A549 (cell line): ENCODE results near the gene KHNYN. TPM values are rescaled to one million over a fixed set of nuclear protein-coding genes. Genes with fewer than 3 reads are reported as not detected.

Experiments
- ATAC-seq, 2 experiments: fragments of 200-7000 bp in 1 of 2; fragments of >200 bp in 1 of 2; cut with Nextera tagmentation in 1 of 2; cut with Tn5 transposase in 1 of 2; 3 replicates each; pipeline versions ENCODE4 v1.8.0 to v1.9.1; 2018 to 2020; ENCODE audit warnings: mild to moderate bottlenecking in 1 of 2, moderate library complexity in 1 of 2
- CTCF ChIA-PET: fragments of 300-600 bp; sonication (Branson Sonifier 250); formaldehyde crosslinking; extraction: SDS; loops from one replicate; lab custom pipeline; 2021; ENCODE audit warnings: antibody characterized with exemption, inconsistent platforms; lab: Yijun Ruan, JAX
- POLR2A ChIA-PET: fragments of 350-600 bp; formaldehyde crosslinking; extraction: SDS; loops from one replicate; lab custom pipeline; 2021; ENCODE audit warnings: antibody characterized with exemption, inconsistent platforms; lab: Yijun Ruan, JAX
- DNase-seq, 2 experiments: peaks; one replicate each; pipeline versions ENCODE4 v3.0.0 to v3.0.0-alpha.2; 2011 to 2016; ENCODE audit warnings: low read depth in 1 of 2, low spot score in 1 of 2
- FAIRE-seq: peaks from 2 replicates; lab custom pipeline; 2011; peaks lifted over from hg19 to GRCh38; lab: Jason Lieb, UNC
- H3K27ac ChIP-seq, 2 experiments: fragments of >200 bp; sonication (Bioruptor Twin); formaldehyde crosslinking; 3 replicates each; pipeline ENCODE4 v1.5.1; 2016 to 2017
- H3K4me1 ChIP-seq: fragments of >200 bp; sonication (Bioruptor Twin); formaldehyde crosslinking; 3 replicates; pipeline ENCODE4 v1.6.1; 2016
- H3K4me2 ChIP-seq: fragments of >200 bp; sonication (Bioruptor Twin); formaldehyde crosslinking; 3 replicates; pipeline ENCODE4 v1.6.1; 2016
- H3K4me3 ChIP-seq: fragments of >200 bp; sonication (Bioruptor Twin); formaldehyde crosslinking; 3 replicates; pipeline ENCODE4 v1.5.1; 2016
- H3K9me3 ChIP-seq: fragments of >200 bp; sonication (Bioruptor Twin); formaldehyde crosslinking; 3 replicates; pipeline ENCODE4 v1.6.1; 2016
- BCL3 ChIP-seq: fragments of >200 bp; sonication (Bioruptor Twin); formaldehyde crosslinking; IDR thresholded peaks from 3 replicates; pipeline ENCODE4 v1.6.1; 2016
- BHLHE40 ChIP-seq: IDR thresholded peaks from 2 replicates; pipeline ENCODE4 v1.6.1; 2012; ENCODE audit warnings: low read depth, low read length, inconsistent platforms
- CEBPB ChIP-seq, 2 experiments: fragments of >200 bp in 1 of 2; sonication (Bioruptor Twin) in 1 of 2; formaldehyde crosslinking in 1 of 2; IDR thresholded peaks; 2 replicates each; pipeline ENCODE4 v1.6.1; 2012 to 2016
- CHD4 ChIP-seq: fragments of 200-600 bp; sonication (generic); IDR thresholded peaks from 2 replicates; pipeline ENCODE4 v1.6.1; 2016; ENCODE audit warnings: antibody characterized with exemption, mild to moderate bottlenecking, borderline replicate concordance
- ESRRA ChIP-seq: fragments of 150-350 bp; IDR thresholded peaks from 2 replicates; pipeline ENCODE4 v1.6.1; 2014; ENCODE audit warnings: mild to moderate bottlenecking, low read length, borderline replicate concordance
- FOSL2 ChIP-seq, 2 experiments: fragments of 450-650 bp in 1 of 2; fragments of >200 bp in 1 of 2; sonication (Bioruptor Twin) in 1 of 2; formaldehyde crosslinking; IDR thresholded peaks; 2 replicates each; pipeline versions ENCODE4 v1.5.0 to v1.6.1; 2016 to 2020; ENCODE audit warnings: mild to moderate bottlenecking in 1 of 2, moderate library complexity in 1 of 2
- HOXA7 ChIP-seq: fragments of 250-450 bp; sonication (Bioruptor Pico); IDR thresholded peaks from 2 replicates; pipeline ENCODE4 v1.5.0; 2020; ENCODE audit warnings: mild to moderate bottlenecking, moderate library complexity
- JUN ChIP-seq, 2 experiments: fragments of >200 bp; sonication (Bioruptor Twin); formaldehyde crosslinking; IDR thresholded peaks; 2 replicates in 1 of 2; 3 replicates in 1 of 2; pipeline ENCODE4 v1.6.1; 2016 to 2017
- JUNB ChIP-seq: fragments of >200 bp; sonication (Bioruptor Twin); formaldehyde crosslinking; IDR thresholded peaks from 2 replicates; pipeline ENCODE4 v1.6.1; 2016
- KDM1A ChIP-seq: fragments of 200-600 bp; sonication (generic); IDR thresholded peaks from 2 replicates; pipeline ENCODE4 v1.6.1; 2016; ENCODE audit warnings: low read depth, mild to moderate bottlenecking
- MAFK ChIP-seq: fragments of 450-650 bp; IDR thresholded peaks from 2 replicates; pipeline ENCODE4 v1.6.1; 2014; ENCODE audit not compliant: partially characterized antibody
- MAZ ChIP-seq: fragments of 150-350 bp; IDR thresholded peaks from 2 replicates; pipeline ENCODE4 v1.6.1; 2014; ENCODE audit warnings: antibody characterized with exemption, low read depth, low read length, borderline replicate concordance
- MYC ChIP-seq: IDR thresholded peaks from 2 replicates; pipeline ENCODE4 v1.6.1; 2012; ENCODE audit warnings: mild to moderate bottlenecking, inconsistent platforms, low read length, improper control_type of control experiment, borderline replicate concordance
- NR3C1 ChIP-seq: fragments of >200 bp; sonication (Bioruptor Twin); formaldehyde crosslinking; IDR thresholded peaks from 3 replicates; pipeline ENCODE4 v1.6.1; 2017
- RAD21 ChIP-seq, 2 experiments: fragments of >200 bp in 1 of 2; sonication (Bioruptor Twin) in 1 of 2; formaldehyde crosslinking in 1 of 2; IDR thresholded peaks in 1 of 2; conservative IDR thresholded peaks in 1 of 2; 2 replicates in 1 of 2; 3 replicates in 1 of 2; pipeline ENCODE4 v1.6.1; 2012 to 2018; ENCODE audit warnings: inconsistent platforms in 1 of 2
- RARB ChIP-seq: fragments of 250-450 bp; sonication (Bioruptor Pico); IDR thresholded peaks from 2 replicates; pipeline ENCODE4 v1.8.0; 2021; ENCODE audit warnings: mild to moderate bottlenecking, moderate library complexity
- RNF2 ChIP-seq: fragments of 200-600 bp; sonication (generic); IDR thresholded peaks from 2 replicates; pipeline ENCODE4 v1.6.1; 2016; ENCODE audit warnings: low read depth, mild to moderate bottlenecking, antibody characterized with exemption, moderate library complexity, borderline replicate concordance
- SMC3 ChIP-seq: fragments of >200 bp; sonication (Bioruptor Twin); formaldehyde crosslinking; IDR thresholded peaks from 3 replicates; pipeline ENCODE4 v1.6.1; 2018; ENCODE audit warnings: inconsistent platforms
- USF2 ChIP-seq: fragments of 450-650 bp; IDR thresholded peaks from 2 replicates; pipeline ENCODE4 v1.6.1; 2014; ENCODE audit warnings: antibody characterized with exemption
- ZNF302 ChIP-seq: fragments of 250-450 bp; sonication (Bioruptor Pico); IDR thresholded peaks from 2 replicates; pipeline ENCODE4 v1.9.0; 2021; ENCODE audit warnings: inconsistent platforms, mild to moderate bottlenecking, moderate library complexity
- ZSCAN20 ChIP-seq: fragments of 250-450 bp; sonication (Bioruptor Pico); IDR thresholded peaks from 2 replicates; pipeline ENCODE4 v1.8.0; 2022; ENCODE audit warnings: mild to moderate bottlenecking, moderate library complexity
- WGBS: methylation state at CpG from one replicate; pipeline ENCODE4 v1.1.6; 2017; ENCODE audit errors: missing lambda C conversion rate; 5-methylcytosine and 5-hydroxymethylcytosine counted together
- polyA plus RNA-seq, 4 experiments: library from polyadenylated mRNA; depleted of rRNA in 3 of 4; stranded (reverse); fragments of >200 nt; fragmentation: RNase III in 1 of 4; extraction: RNeasy Plus Mini Kit Qiagen cat#74134 plus additional on column Dnase treatment in 1 of 4; gene quantifications; 2 replicates in 3 of 4; 3 replicates in 1 of 4; pipeline ENCODE4 v1.2.3, GENCODE V29; 2011 to 2017
- TF ChIP-seq, protein P1 (sequence below): fragments of 250-450 bp; sonication (Bioruptor Pico); IDR thresholded peaks from 2 replicates; pipeline ENCODE4 v1.5.0; 2020; ENCODE audit warnings: low read depth, mild to moderate bottlenecking, moderate library complexity

Gene KHNYN
- polyA plus RNA-seq, 2 of the 4 experiments (the other 2 are of a cell fraction), result 19.0 to 26.4 TPM

GRCh38 chr14:24441485-24441884 is 11.7 kb downstream of the KHNYN start:
- no peak for DNase-seq
- Histone ChIP-seq H3K4me1 (peaks cover 6% of the 10 kb centered on the region), H3K27ac (peak overlapping the region; percentile 97 to 98), H3K9me3 (no peaks in the 10 kb centered on the region)
- POLR2A ChIA-PET, result interaction anchor here (0.8 to 1.4 kb wide), 8 partner anchors 10 to 199 kb away, joined by 3 to 15 read pairs (median 4); partner anchors contain the start of genes CBLN3, KHNYN and TINF2
- TF ChIP-seq MAZ, result no peak
- TF ChIP-seq HOXA7 (CRISPR knock-in tag), result no peak
- TF ChIP-seq RNF2, result no peak
- no peak for TF ChIP-seq JUNB
- TF ChIP-seq RARB, result no peak
- TF ChIP-seq, all 56 proteins: peak for 0
- 71% methylated on average over 4 of the region's 5 CpGs for WGBS
- peak overlapping the region; percentile 86 for H3K4me3 ChIP-seq
- FAIRE-seq (no peak), ATAC-seq (no peak)
- CTCF ChIA-PET, result interaction anchor here (1.2 to 4.9 kb wide), 7 partner anchors 10 to 133 kb away, joined by 3 to 41 read pairs (median 4); partner anchors contain the start of genes ADCY4 and CIDEB
- peak overlapping the region; percentile 84 for H3K4me2 ChIP-seq

DNA sequence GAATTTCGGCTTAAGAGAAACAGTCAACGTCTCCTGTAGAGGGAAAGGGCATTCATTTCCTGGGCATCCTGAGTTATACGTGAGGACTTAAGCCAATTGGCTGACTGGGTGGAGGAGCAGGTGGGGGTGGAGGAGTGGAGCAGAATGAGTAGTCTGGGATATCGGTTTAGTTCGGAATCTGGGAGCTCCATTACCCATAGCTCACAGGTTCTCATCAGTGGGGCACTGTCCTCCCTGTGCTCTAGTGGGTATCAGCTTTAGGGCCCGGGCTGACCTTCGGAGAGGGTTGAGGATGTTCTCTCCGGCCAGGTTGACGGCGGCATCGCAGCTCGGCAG is 12.1 kb downstream of the KHNYN start:
- peaks cover 6% of the 10 kb centered on the region for H3K4me1 ChIP-seq
- 4% methylated on average over 5 of the region's 12 CpGs for WGBS
- ATAC-seq, result peak; percentile 53 to 55
- no peak for TF ChIP-seq HOXA7 (CRISPR knock-in tag)
- TF ChIP-seq, protein P1, sequence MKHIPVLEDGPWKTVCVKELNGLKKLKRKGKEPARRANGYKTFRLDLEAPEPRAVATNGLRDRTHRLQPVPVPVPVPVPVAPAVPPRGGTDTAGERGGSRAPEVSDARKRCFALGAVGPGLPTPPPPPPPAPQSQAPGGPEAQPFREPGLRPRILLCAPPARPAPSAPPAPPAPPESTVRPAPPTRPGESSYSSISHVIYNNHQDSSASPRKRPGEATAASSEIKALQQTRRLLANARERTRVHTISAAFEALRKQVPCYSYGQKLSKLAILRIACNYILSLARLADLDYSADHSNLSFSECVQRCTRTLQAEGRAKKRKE (CRISPR knock-in tag), result no peak
- no peak for TF ChIP-seq ESRRA
- no peak for TF ChIP-seq NR3C1
- TF ChIP-seq KDM1A, result no peak
- no peak for TF ChIP-seq RNF2
- no peak for TF ChIP-seq ZSCAN20
- no peak for TF ChIP-seq CHD4
- TF ChIP-seq RAD21 (conservative IDR thresholded peaks at IDR 0.05 in 1 of 2, IDR thresholded peaks at IDR 0.05 in 1 of 2), result no peak
- TF ChIP-seq BHLHE40, result no peak
- no peak for TF ChIP-seq MAFK
- TF ChIP-seq BCL3, result no peak
- TF ChIP-seq ZNF302 (CRISPR knock-in tag), result no peak
- TF ChIP-seq FOSL2 (IDR thresholded peaks at IDR 0.05), result no peak
- TF ChIP-seq FOSL2 (CRISPR knock-in tag; IDR thresholded peaks at IDR 0.05), result no peak
- TF ChIP-seq JUNB, result no peak
- no peak for TF ChIP-seq SMC3
- ChIA-PET CTCF (interaction anchor here (1.2 to 4.9 kb wide), 7 partner anchors 10 to 134 kb away, joined by 3 to 41 read pairs (median 4); partner anchors contain the start of genes ADCY4 and CIDEB), POLR2A (interaction anchor here (0.8 to 1.4 kb wide), 11 partner anchors 10 to 246 kb away, joined by 3 to 15 read pairs (median 4); partner anchors contain the start of genes CBLN3, KHNYN, RABGGTA and TINF2)
- H3K4me2 ChIP-seq, result peak overlapping the region; percentile 84
- no peak for FAIRE-seq
- H3K27ac ChIP-seq, result peak overlapping the region; percentile 97 to 98
- DNase-seq, result peak in 1 of 2 experiments; percentile 66
- no peaks in the 10 kb centered on the region for H3K9me3 ChIP-seq
- H3K4me3 ChIP-seq, result peak overlapping the region; percentile 86

DNA sequence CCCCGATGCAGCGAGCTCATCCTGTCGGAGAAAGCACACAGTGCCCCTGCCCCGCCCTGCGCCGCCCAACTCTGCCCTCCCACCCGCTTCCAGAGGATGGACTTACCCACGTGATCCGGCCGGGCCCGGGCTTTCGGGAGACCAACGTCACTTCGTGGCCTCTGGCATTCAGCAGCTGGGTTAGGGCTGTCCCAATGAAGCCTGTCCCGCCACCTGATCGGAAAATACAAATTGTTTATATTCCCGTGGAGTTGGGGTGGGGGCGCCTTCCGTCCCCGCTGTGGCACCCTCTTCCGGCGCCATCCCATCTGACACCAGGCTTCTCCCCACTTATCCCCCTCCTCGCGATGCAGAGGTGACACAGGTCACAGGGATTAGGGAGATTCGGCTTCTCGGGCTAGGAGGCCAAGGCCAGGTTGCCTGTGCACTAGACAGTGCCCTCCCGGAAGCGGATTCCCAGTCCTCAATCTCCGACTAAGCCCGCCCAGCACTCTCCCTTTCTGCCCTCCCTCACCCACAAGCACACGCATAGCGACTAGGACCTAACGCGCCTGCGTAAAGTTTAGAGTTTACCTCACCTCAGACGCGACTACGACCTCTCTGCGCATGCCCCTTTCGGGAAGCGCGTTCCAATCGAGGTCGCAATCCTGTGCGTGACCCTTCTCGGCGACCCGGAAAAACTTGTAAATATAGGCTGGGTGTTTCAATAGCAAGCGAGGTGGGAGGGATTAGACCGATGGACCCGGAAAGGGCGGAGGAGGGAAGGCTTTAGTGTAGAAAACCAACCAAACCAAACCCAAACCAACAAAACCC is 12.7 kb downstream of the KHNYN start, which contains the start of gene SDR39U1:
SDR39U1 (minus strand) TSS at position 537 of the 813 bp plus-strand sequence; CDS start at position 530, 7 bp downstream.
- WGBS, result 3% methylated on average over 40 of the region's 52 CpGs
- Histone ChIP-seq H3K4me2 (peak within 1 kb of the TSS; percentile 94), H3K4me1 (peaks cover 6% of the 10 kb centered on the region), H3K4me3 (peak within 1 kb of the TSS; percentile 86), H3K9me3 (no peaks in the 10 kb centered on the region), H3K27ac (peak within 1 kb of the TSS; percentile 97 to 98)
- FAIRE-seq, result peak; percentile 39
- peak; percentile 87 to 94 for ATAC-seq
- CTCF ChIA-PET, result interaction anchor here (0.6 to 4.9 kb wide), 8 partner anchors 11 to 139 kb away, joined by 3 to 41 read pairs (median 4); partner anchors contain the start of gene ADCY4
- POLR2A ChIA-PET, result interaction anchor here (0.6 to 1.4 kb wide), 13 partner anchors 11 to 247 kb away, joined by 3 to 15 read pairs (median 3); partner anchors contain the start of genes CBLN3, KHNYN, RABGGTA and TINF2
- peak; percentile 95 to 99 for DNase-seq
- TF ChIP-seq RARB (no peak), CEBPB (IDR thresholded peaks at IDR 0.05) (peak in 1 of 2 experiments; percentile 57; a peak in 1 of 4 replicates), JUN (IDR thresholded peaks at IDR 0.05) (peak; percentile 68 to 93), BCL3 (peak; percentile 77; the same call in 2 of the 3 replicates), USF2 (peak; percentile 90), MYC (0 out of 2 replicates have a peak, but pooled peaks have one; percentile 31)
